H1 (cell line): Measurements from ENCODE around the gene DENND1A. TPM values are rescaled to one million over a fixed set of nuclear protein-coding genes. Genes with fewer than 3 reads are reported as not detected.

Experiments
- CTCF ChIA-PET: fragments of 300-600 bp; sonication (Branson Sonifier 250); formaldehyde crosslinking; loops from one replicate; lab custom pipeline; 2021; ENCODE audit not compliant: partially characterized antibody; lab: Charles Lee
- POLR2A ChIA-PET: fragments of 300-600 bp; sonication (Branson Sonifier 250); formaldehyde crosslinking; loops from one replicate; lab custom pipeline; 2021; ENCODE audit warnings: inconsistent platforms; ENCODE audit not compliant: partially characterized antibody; lab: Charles Lee
- DNase-seq, 2 experiments: peaks; one replicate each; pipeline versions ENCODE4 v3.0.0 to v3.0.0-alpha.2; 2010 to 2022; ENCODE audit warnings: low spot score in 2 of 2, low read depth in 1 of 2, mixed read lengths in 1 of 2
- FAIRE-seq: peaks from 2 replicates; lab custom pipeline; 2011; peaks lifted over from hg19 to GRCh38; lab: Jason Lieb, UNC
- H2AFZ ChIP-seq: 2 replicates; pipeline ENCODE4 v1.8.1; 2012; ENCODE audit warnings: low read length, inconsistent platforms
- H2AK5ac ChIP-seq: 2 replicates; pipeline ENCODE4 v1.6.1; 2013; ENCODE audit warnings: low read depth, low read length
- H2BK120ac ChIP-seq: replicated peaks from 2 replicates; pipeline ENCODE3; 2013; ENCODE audit warnings: low read depth, low read length, inconsistent platforms
- H2BK12ac ChIP-seq: 2 replicates; pipeline ENCODE4 v1.6.1; 2013; ENCODE audit warnings: low read depth, low read length
- H2BK15ac ChIP-seq: 2 replicates; pipeline ENCODE4 v1.6.1; 2013; ENCODE audit warnings: low read length
- H2BK20ac ChIP-seq: 2 replicates; pipeline ENCODE4 v1.6.1; 2013; ENCODE audit warnings: low read length
- H2BK5ac ChIP-seq: 2 replicates; pipeline ENCODE4 v1.6.1; 2013; ENCODE audit warnings: low read depth, low read length
- H3K14ac ChIP-seq: 2 replicates; pipeline ENCODE4 v1.6.1; 2013; ENCODE audit warnings: inconsistent platforms; ENCODE audit not compliant: insufficient read length
- H3K18ac ChIP-seq: 2 replicates; pipeline ENCODE4 v1.6.1; 2013; ENCODE audit warnings: low read length; ENCODE audit errors: extremely low read depth
- H3K23ac ChIP-seq: 2 replicates; pipeline ENCODE4 v1.6.1; 2013; ENCODE audit warnings: inconsistent platforms; ENCODE audit not compliant: insufficient read length
- H3K23me2 ChIP-seq: 2 replicates; pipeline ENCODE4 v1.6.1; 2013; ENCODE audit warnings: low read depth, low read length
- H3K27ac ChIP-seq: 2 replicates; pipeline ENCODE4 v1.6.1; 2011; ENCODE audit warnings: low read depth, low read length, inconsistent platforms
- H3K27me3 ChIP-seq, 4 experiments: replicated peaks in 1 of 4; 1 replicate in 1 of 4; 2 replicates in 3 of 4; pipeline versions ENCODE4 v1.6.1 to v1.8.1; 2011 to 2013; ENCODE audit warnings: low read length in 3 of 4, mild to moderate bottlenecking in 3 of 4, inconsistent platforms in 2 of 4, mixed read lengths in 2 of 4, moderate library complexity in 1 of 4; ENCODE audit not compliant: control insufficient read depth in 3 of 4, insufficient read depth in 3 of 4; ENCODE audit errors: extremely low read depth in 1 of 4
- H3K36me3 ChIP-seq, 4 experiments: 2 replicates each; pipeline versions ENCODE4 v1.6.1 to v1.8.1; 2011 to 2013; ENCODE audit warnings: mild to moderate bottlenecking in 4 of 4, low read length in 3 of 4, moderate library complexity in 2 of 4, control low read depth in 1 of 4, inconsistent platforms in 1 of 4; ENCODE audit not compliant: insufficient read depth in 4 of 4, control insufficient read depth in 2 of 4
- H3K4ac ChIP-seq: replicated peaks from 2 replicates; pipeline ENCODE3; 2013; ENCODE audit warnings: low read length, low read depth, mixed read lengths, inconsistent platforms; ENCODE audit not compliant: insufficient read length
- H3K4me1 ChIP-seq, 4 experiments: replicated peaks in 1 of 4; 1 replicate in 1 of 4; 2 replicates in 3 of 4; pipeline versions ENCODE4 v1.6.1 to v1.8.1; 2011 to 2013; ENCODE audit warnings: low read length in 3 of 4, inconsistent platforms in 2 of 4, mixed read lengths in 1 of 4; ENCODE audit not compliant: insufficient read depth in 4 of 4, control insufficient read depth in 3 of 4
- H3K4me2 ChIP-seq, 2 experiments: 2 replicates each; pipeline versions ENCODE4 v1.6.1 to v1.8.1; 2011 to 2013; ENCODE audit warnings: low read depth in 2 of 2, low read length in 2 of 2, control low read depth in 1 of 2, inconsistent platforms in 1 of 2, mild to moderate bottlenecking in 1 of 2; ENCODE audit not compliant: insufficient read depth in 1 of 2
- H3K4me3 ChIP-seq, 4 experiments: fragments of 200-600, 300-600 bp in 1 of 4; sonication (generic), shearing (Covaris generic), sonication (Bioruptor Twin) in 1 of 4; 2 replicates each; pipeline versions ENCODE4 v1.5.1 to v1.8.1; 2011 to 2016; ENCODE audit warnings: low read length in 4 of 4, low read depth in 3 of 4, control low read depth in 2 of 4, inconsistent platforms in 2 of 4, mild to moderate bottlenecking in 2 of 4, mixed read lengths in 1 of 4, moderate library complexity in 1 of 4; ENCODE audit not compliant: insufficient read depth in 2 of 4; ENCODE audit errors: extremely low read depth in 1 of 4
- H3K56ac ChIP-seq: replicated peaks from 2 replicates; pipeline ENCODE3; 2013; ENCODE audit warnings: low read depth, mild to moderate bottlenecking, mixed read lengths, low read length, inconsistent platforms; ENCODE audit not compliant: insufficient read length
- H3K79me1 ChIP-seq: 2 replicates; pipeline ENCODE4 v1.6.1; 2013; ENCODE audit warnings: low read depth, low read length, control low read depth
- H3K79me2 ChIP-seq, 2 experiments: 2 replicates each; pipeline versions ENCODE4 v1.6.1 to v1.8.1; 2012 to 2013; ENCODE audit warnings: low read length in 2 of 2, mild to moderate bottlenecking in 2 of 2, inconsistent platforms in 1 of 2; ENCODE audit not compliant: insufficient read depth in 2 of 2, control insufficient read depth in 1 of 2
- H3K9ac ChIP-seq, 4 experiments: replicated peaks in 1 of 4; 1 replicate in 1 of 4; 2 replicates in 3 of 4; pipeline versions ENCODE4 v1.6.1 to v1.8.1; 2011 to 2013; ENCODE audit warnings: low read depth in 3 of 4, low read length in 3 of 4, control low read depth in 2 of 4, mild to moderate bottlenecking in 2 of 4, moderate library complexity in 2 of 4, inconsistent platforms in 1 of 4; ENCODE audit errors: extremely low read depth in 1 of 4
- H3K9me3 ChIP-seq, 2 experiments: 2 replicates each; pipeline versions ENCODE4 v1.6.1 to v1.8.1; 2012 to 2013; ENCODE audit warnings: mild to moderate bottlenecking in 2 of 2, moderate library complexity in 2 of 2, control low read depth in 1 of 2, inconsistent platforms in 1 of 2, low read depth in 1 of 2, low read length in 1 of 2, mixed read lengths in 1 of 2; ENCODE audit not compliant: insufficient read depth in 2 of 2
- H4K20me1 ChIP-seq, 2 experiments: replicated peaks in 1 of 2; 2 replicates each; pipeline versions ENCODE3 to v1.8.1; 2011 to 2013; ENCODE audit warnings: inconsistent platforms in 2 of 2, low read length in 2 of 2, mild to moderate bottlenecking in 1 of 2; ENCODE audit not compliant: insufficient read depth in 2 of 2, control insufficient read depth in 1 of 2
- H4K5ac ChIP-seq: 2 replicates; pipeline ENCODE4 v1.6.1; 2013; ENCODE audit warnings: low read length, low read depth, mixed read lengths, inconsistent platforms; ENCODE audit not compliant: insufficient read length
- H4K8ac ChIP-seq: 2 replicates; pipeline ENCODE4 v1.8.0; 2013; ENCODE audit warnings: mild to moderate bottlenecking, moderate library complexity, low read length, inconsistent platforms; ENCODE audit not compliant: insufficient read depth; ENCODE audit errors: extremely low read depth
- H4K91ac ChIP-seq: replicated peaks from 2 replicates; pipeline ENCODE3; 2013; ENCODE audit warnings: low read length, mixed read lengths, inconsistent platforms; ENCODE audit not compliant: insufficient read length
- CBX5 ChIP-seq: fragments of 300-800, 300-1000 bp; sonication (generic); IDR thresholded peaks from 2 replicates; pipeline ENCODE4 v1.7.1; 2016; ENCODE audit warnings: antibody characterized with exemption, low read length, low read depth
- CREB1 ChIP-seq: IDR thresholded peaks from 2 replicates; pipeline ENCODE4 v1.6.1; 2012; ENCODE audit warnings: inconsistent platforms
- HDAC2 ChIP-seq, 2 experiments: fragments of 300-600 bp in 1 of 2; sonication (generic) in 1 of 2; IDR thresholded peaks; 2 replicates each; pipeline ENCODE4 v1.6.1; 2011 to 2012; ENCODE audit warnings: low read depth in 2 of 2, low read length in 2 of 2, mild to moderate bottlenecking in 2 of 2, moderate library complexity in 2 of 2, borderline replicate concordance in 1 of 2, inconsistent platforms in 1 of 2
- KDM4A ChIP-seq: IDR thresholded peaks from one replicate; pipeline ENCODE4 v1.7.1; 2012; ENCODE audit warnings: low read depth, mild to moderate bottlenecking, moderate library complexity, low read length, inconsistent platforms; ENCODE audit not compliant: severe bottlenecking
- MAFK ChIP-seq: IDR thresholded peaks from 2 replicates; pipeline ENCODE4 v1.6.1; 2012; ENCODE audit warnings: low read depth, mild to moderate bottlenecking, improper control_type of control experiment, low read length
- SP1 ChIP-seq: IDR thresholded peaks from 2 replicates; pipeline ENCODE4 v1.6.1; 2011; ENCODE audit warnings: low read depth, low read length
- WGBS, 2 experiments: shearing (Covaris generic) in 1 of 2; methylation state at CpG; one replicate each; pipeline versions ENCODE4 v1.1.6 to v1.1.7; 2013 to 2015; ENCODE audit warnings: low lambda C conversion rate in 2 of 2, mixed read lengths in 2 of 2, inconsistent platforms in 1 of 2, low coverage in 1 of 2, missing lambda C conversion rate in 1 of 2; ENCODE audit not compliant: insufficient replicate concordance in 2 of 2, insufficient coverage in 1 of 2, insufficient read length in 1 of 2; ENCODE audit errors: extremely low coverage in 1 of 2, missing lambda C conversion rate in 1 of 2; 5-methylcytosine and 5-hydroxymethylcytosine counted together
- polyA plus RNA-seq, 7 experiments: library from polyadenylated mRNA; depleted of rRNA in 3 of 7; stranded (reverse) in 5 of 7; unstranded in 2 of 7; fragments of >200 nt in 5 of 7; fragments of 200-250 nt in 2 of 7; gene quantifications; 1 replicate in 5 of 7; 2 replicates in 1 of 7; 4 replicates in 1 of 7; pipeline versions ENCODE4 v1.2.1 to v1.2.3, GENCODE V29; 2011 to 2013; ENCODE audit warnings: missing spikeins in 2 of 7, mixed read lengths in 2 of 7
- total RNA-seq: library from RNA; stranded (reverse); fragmentation: NEBNext Ultra II Directional; extraction: Animal tissue kit (Norgen Biotek cat#: 25700); gene quantifications from 2 replicates; pipeline ENCODE4 v1.2.1, GENCODE V29; 2021

The DENND1A gene
- total and polyA plus RNA-seq, 2 of the 8 experiments (the other 6 are each of a cell fraction or from before 2014, with no cell fraction given) = 24.1 to 26.4 TPM

DNA sequence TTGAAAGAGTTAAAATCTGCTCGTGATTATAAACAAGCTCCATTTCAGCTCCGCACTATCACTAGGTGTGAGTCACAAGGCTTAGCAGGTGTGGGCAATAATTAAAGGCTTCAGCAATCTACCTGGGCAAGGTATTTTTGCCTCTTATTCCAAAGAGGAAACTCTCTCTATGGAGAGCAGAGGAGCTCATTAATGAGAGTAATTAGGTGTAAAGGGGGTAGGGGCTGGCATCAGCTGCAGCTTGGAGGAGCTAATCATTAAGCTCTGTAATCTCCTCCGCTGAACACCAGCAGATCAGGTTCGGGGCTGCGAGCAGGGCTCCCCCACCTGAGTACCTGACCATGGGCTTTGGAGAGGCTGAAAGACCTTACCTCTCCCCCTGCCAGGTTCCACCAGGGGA is 444.7 kb downstream of the DENND1A start:
- Histone ChIP-seq H2BK120ac (no peak overlapping the region), H3K27me3 (no peaks in the 10 kb centered on the region; a peak in 1 of 7 replicates), H3K36me3 (no peaks in the 10 kb centered on the region), H4K20me1 (no peaks in the 10 kb centered on the region), H2AK5ac (no peak overlapping the region), H2BK12ac (0 out of 2 replicates have a peak overlapping the region, but pooled peaks have one; percentile 39), H4K8ac (no peak overlapping the region), H3K23me2 (no peaks in the 10 kb centered on the region; the same call in 1 of the 2 replicates), H4K5ac (no peak overlapping the region), H3K4me1 (peaks cover 17 to 33% (median 22%) of the 10 kb centered on the region in 4 experiments), H3K27ac (no peak overlapping the region), H2AFZ (no peak overlapping the region), H2BK15ac (no peak overlapping the region), H3K56ac (no peak overlapping the region), H4K91ac (no peak overlapping the region), H3K79me1 (peaks cover 5% of the 10 kb centered on the region; the same call in 1 of the 2 replicates), H3K18ac (no peak overlapping the region; the same call in 1 of the 2 replicates), H3K4me2 (no peak overlapping the region), H3K4ac (no peak overlapping the region), H3K14ac (no peak overlapping the region), H3K9ac (no peak overlapping the region), H3K79me2 (no peaks in the 10 kb centered on the region), H3K4me3 (no peak overlapping the region), H2BK20ac (no peak overlapping the region), H2BK5ac (0 out of 2 replicates have a peak overlapping the region, but pooled peaks have one; percentile 62), H3K23ac (no peak overlapping the region), H3K9me3 (no peaks in the 10 kb centered on the region)
- CTCF ChIA-PET = interaction anchor here (0.6 to 1.8 kb wide), 6 partner anchors 10 to 83 kb away, joined by 3 to 5 read pairs (median 4); no protein-coding TSS in a partner anchor
- DNase-seq = no peak
- WGBS, 2 experiments = 88% methylated on average over 5 of the region's 5 CpGs; no CpG with 5 or more reads in 1 of the 2 experiments
- POLR2A ChIA-PET = no interaction called here
- no peak for FAIRE-seq
- TF ChIP-seq KDM4A (no peak), HDAC2 (IDR thresholded peaks at IDR 0.05; ENCODE audit: borderline replicate concordance in 1 of 2, low read depth in 2 of 2, low read length in 2 of 2) (no peak), CBX5 (no peak), CREB1 (no peak), MAFK (no peak), SP1 (no peak)
